CD14-positive monocyte (primary cell): ENCODE results near the gene TOGARAM1. TPM values are rescaled to one million over a fixed set of nuclear protein-coding genes. Genes with fewer than 3 reads are reported as not detected.

ENCODE experiments used
- DNase-seq, 3 donors: peaks; one replicate each; pipeline ENCODE4 v3.0.0-alpha.2; 2011 to 2022
- H2AFZ ChIP-seq: 2 replicates; pipeline ENCODE4 v1.6.0; 2012; ENCODE audit warnings: mild to moderate bottlenecking, low read depth, low read length, inconsistent platforms; ENCODE audit not compliant: insufficient read depth, poor library complexity, severe bottlenecking
- H3K27ac ChIP-seq, 2 donors: 1 replicate in 1 of 2; 2 replicates in 1 of 2; pipeline ENCODE4 v1.5.1; 2012 to 2013; ENCODE audit warnings: low read length in 2 of 2, control low read depth in 1 of 2, inconsistent platforms in 1 of 2, low read depth in 1 of 2, mild to moderate bottlenecking in 1 of 2
- H3K27me3 ChIP-seq, 2 donors: one replicate each; pipeline versions ENCODE4 v1.6.0 to v1.6.1; 2011 to 2013; ENCODE audit warnings: low read length in 2 of 2; ENCODE audit not compliant: control insufficient read depth in 2 of 2, insufficient read depth in 2 of 2
- H3K36me3 ChIP-seq, 2 donors: replicated peaks in 1 of 2; 1 replicate in 1 of 2; 2 replicates in 1 of 2; pipeline versions ENCODE4 v1.5.1 to v1.6.1; 2012 to 2013; ENCODE audit warnings: low read length in 2 of 2, control low read depth in 1 of 2, inconsistent platforms in 1 of 2, mild to moderate bottlenecking in 1 of 2; ENCODE audit not compliant: insufficient read depth in 2 of 2, control insufficient read depth in 1 of 2
- H3K4me1 ChIP-seq, 2 donors: 1 replicate in 1 of 2; 2 replicates in 1 of 2; pipeline versions ENCODE4 v1.5.1 to v1.6.1; 2012 to 2013; ENCODE audit warnings: low read length in 2 of 2, control low read depth in 1 of 2, inconsistent platforms in 1 of 2, mild to moderate bottlenecking in 1 of 2, moderate library complexity in 1 of 2; ENCODE audit not compliant: insufficient read depth in 2 of 2, control insufficient read depth in 1 of 2
- H3K4me2 ChIP-seq: replicated peaks from 2 replicates; pipeline ENCODE3; 2012; ENCODE audit warnings: low read length, moderate library complexity, mild to moderate bottlenecking; ENCODE audit not compliant: poor library complexity, severe bottlenecking; ENCODE audit errors: extremely low read depth
- H3K4me3 ChIP-seq, 3 experiments: fragments of 200-600 bp in 1 of 3; sonication (generic) in 1 of 3; replicated peaks in 1 of 3; 1 replicate in 2 of 3; 2 replicates in 1 of 3; pipeline ENCODE4 v1.5.1; 2011 to 2013; ENCODE audit warnings: low read length in 3 of 3, mild to moderate bottlenecking in 3 of 3, control low read depth in 2 of 3, low read depth in 2 of 3, inconsistent platforms in 1 of 3, moderate library complexity in 1 of 3
- H3K79me2 ChIP-seq: 2 replicates; pipeline ENCODE4 v1.6.0; 2012; ENCODE audit warnings: mild to moderate bottlenecking, control low read depth, inconsistent platforms, low read length, moderate library complexity; ENCODE audit not compliant: insufficient read depth
- H3K9ac ChIP-seq: 2 replicates; pipeline ENCODE4 v1.6.0; 2017; ENCODE audit warnings: low read length, mild to moderate bottlenecking; ENCODE audit not compliant: insufficient read depth, poor library complexity, severe bottlenecking
- H3K9me3 ChIP-seq, 2 donors: replicated peaks in 1 of 2; 1 replicate in 1 of 2; 2 replicates in 1 of 2; pipeline versions ENCODE4 v1.5.1 to v1.6.1; 2012 to 2013; ENCODE audit warnings: low read length in 2 of 2, control low read depth in 1 of 2; ENCODE audit not compliant: control insufficient read depth in 1 of 2, insufficient read depth in 1 of 2
- H4K20me1 ChIP-seq: 2 replicates; pipeline ENCODE4 v1.6.0; 2012; ENCODE audit warnings: mild to moderate bottlenecking, low read length, control low read depth, moderate library complexity; ENCODE audit not compliant: insufficient read depth
- H3K27ac Mint-ChIP-seq, 7 donors: one replicate each; pipeline ENCODE4 v1.8.0; 2020; ENCODE audit warnings: mild to moderate bottlenecking in 7 of 7, mixed read lengths in 7 of 7, moderate library complexity in 6 of 7, inconsistent platforms in 2 of 7
- H3K27me3 Mint-ChIP-seq, 3 donors: one replicate each; pipeline ENCODE4 v1.8.0; 2021 to 2022; ENCODE audit warnings: low read depth in 3 of 3, mild to moderate bottlenecking in 3 of 3, mixed read lengths in 3 of 3, moderate library complexity in 3 of 3, inconsistent platforms in 1 of 3
- H3K36me3 Mint-ChIP-seq, 2 donors: one replicate each; pipeline ENCODE4 v1.8.0; 2020; ENCODE audit warnings: mixed read lengths in 2 of 2, inconsistent platforms in 1 of 2, mild to moderate bottlenecking in 1 of 2
- H3K4me1 Mint-ChIP-seq: one replicate; pipeline ENCODE4 v1.8.0; 2020; ENCODE audit warnings: mild to moderate bottlenecking, mixed read lengths
- H3K4me3 Mint-ChIP-seq, 2 donors: one replicate each; pipeline ENCODE4 v1.8.0; 2020; ENCODE audit warnings: mild to moderate bottlenecking in 2 of 2, mixed read lengths in 2 of 2, moderate library complexity in 1 of 2
- H3K9me3 Mint-ChIP-seq, 7 donors: one replicate each; pipeline ENCODE4 v1.8.0; 2020 to 2022; ENCODE audit warnings: mixed read lengths in 7 of 7, mild to moderate bottlenecking in 6 of 7, moderate library complexity in 6 of 7, inconsistent platforms in 2 of 7
- CTCF ChIP-seq: fragments of 200-600 bp; IDR thresholded peaks from one replicate; pipeline ENCODE4 v1.8.0; 2022; ENCODE audit warnings: antibody characterized with exemption, mild to moderate bottlenecking
- WGBS: methylation state at CpG from one replicate; pipeline ENCODE4 v1.1.5; 2013; ENCODE audit warnings: missing lambda C conversion rate; ENCODE audit not compliant: insufficient coverage; 5-methylcytosine and 5-hydroxymethylcytosine counted together
- intact Hi-C, 2 donors: fragments of 100-400 bp; cut with micrococcal nuclease; formaldehyde crosslinking; loops; one replicate each; pipeline versions ENCODE4 v1.15.0 to v1.15.1; 2023
- polyA plus RNA-seq, 3 donors: library from polyadenylated mRNA; depleted of rRNA in 1 of 3; unstranded in 2 of 3; stranded (reverse) in 1 of 3; fragments of 300-500 nt in 2 of 3; fragments of >200 nt in 1 of 3; fragmentation: Illumina TruSeq in 2 of 3; gene quantifications; 1 replicate in 2 of 3; 2 replicates in 1 of 3; pipeline ENCODE4 v1.2.3, GENCODE V29; 2012 to 2021

The TOGARAM1 gene
- polyA plus RNA-seq, 3 donors, result 2.6 to 3.8 (median 3.4) TPM

- peaks cover 12 to 44% of the 10 kb centered on the region in 2 donors for H3K36me3 ChIP-seq
- no peak overlapping the region for H3K27ac ChIP-seq
- Mint-ChIP-seq H3K9me3 (peaks cover 3 to 18% (median 4%) of the 10 kb centered on the region in 7 donors), H3K36me3 (peaks cover 43 to 48% of the 10 kb centered on the region in 2 donors), H3K4me1 (no peaks in the 10 kb centered on the region), H3K4me3 (no peak overlapping the region), H3K27ac (no peak overlapping the region), H3K27me3 (no peaks in the 10 kb centered on the region)
- H3K4me1 ChIP-seq, result no peaks in the 10 kb centered on the region
- intact Hi-C loops, result no loop called here
- H2AFZ ChIP-seq, result no peak overlapping the region
- no peak overlapping the region for H3K4me2 ChIP-seq
- no peak overlapping the region for H3K4me3 ChIP-seq
- no peaks in the 10 kb centered on the region for H3K79me2 ChIP-seq
- WGBS, result no CpG with 5 or more reads among the region's 2 CpGs
- H3K27me3 ChIP-seq, result no peaks in the 10 kb centered on the region
- TF ChIP-seq CTCF, result no peak
- no peak overlapping the region for H3K9ac ChIP-seq
- H4K20me1 ChIP-seq, result peaks cover 6% of the 10 kb centered on the region
- no peak for DNase-seq
- H3K9me3 ChIP-seq, result peaks cover 0 to 7% of the 10 kb centered on the region in 2 donors
Measured at GRCh38 chr14:44935155-44935554, 26.8 kb upstream of the TOGARAM1 start.

DNA sequence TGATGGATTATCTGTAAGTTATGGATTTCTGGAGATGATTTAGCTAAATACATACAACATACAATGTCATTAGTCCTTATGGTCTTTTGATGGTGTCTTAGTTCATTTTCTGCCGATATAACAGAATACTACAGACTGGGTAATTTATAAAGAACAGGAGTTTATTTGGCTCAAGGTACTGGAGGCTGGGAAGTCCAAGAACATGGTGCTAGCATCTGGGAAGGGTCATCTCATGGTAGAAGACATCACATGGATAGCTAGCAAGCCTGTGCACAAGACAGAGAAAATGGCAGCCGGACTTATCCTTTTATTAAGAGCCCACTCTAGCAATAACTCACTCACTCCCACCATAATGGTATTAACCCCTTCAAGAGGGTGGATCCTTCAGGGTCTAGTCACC is 24.4 kb upstream of the TOGARAM1 start:
- H3K9me3 ChIP-seq, result peaks cover 0 to 7% of the 10 kb centered on the region in 2 donors
- no peak overlapping the region for H2AFZ ChIP-seq
- H3K79me2 ChIP-seq, result no peaks in the 10 kb centered on the region
- H3K4me1 ChIP-seq, result no peaks in the 10 kb centered on the region
- Mint-ChIP-seq H3K9me3 (peaks cover 4 to 22% (median 7%) of the 10 kb centered on the region in 7 donors), H3K4me1 (no peaks in the 10 kb centered on the region), H3K4me3 (no peak overlapping the region), H3K27ac (no peak overlapping the region), H3K27me3 (no peaks in the 10 kb centered on the region), H3K36me3 (peaks cover 61 to 62% of the 10 kb centered on the region in 2 donors)
- no peak overlapping the region for H3K4me2 ChIP-seq
- no peak overlapping the region for H3K27ac ChIP-seq
- no peak for DNase-seq
- no peak for TF ChIP-seq CTCF
- H3K27me3 ChIP-seq, result no peaks in the 10 kb centered on the region
- no peak overlapping the region for H3K9ac ChIP-seq
- 100% methylated on average over 1 of the region's 2 CpGs for WGBS
- no peak overlapping the region for H3K4me3 ChIP-seq
- peaks cover 25 to 59% of the 10 kb centered on the region in 2 donors for H3K36me3 ChIP-seq
- no peaks in the 10 kb centered on the region for H4K20me1 ChIP-seq
- intact Hi-C loops, result no loop called here
